Endothelial cell (in vitro differentiated cells): ENCODE results near the gene ABCA1. TPM values are rescaled to one million over a fixed set of nuclear protein-coding genes. Genes with fewer than 3 reads are reported as not detected.

Experiments
- DNase-seq: peaks from one replicate; pipeline ENCODE4 v3.0.0; 2021; ENCODE audit warnings: low spot score
- H3K27ac Mint-ChIP-seq: one replicate; pipeline ENCODE4 v1.8.0; 2021; ENCODE audit warnings: mixed read lengths, inconsistent platforms; ENCODE audit not compliant: unreplicated experiment
- H3K27me3 Mint-ChIP-seq: one replicate; pipeline ENCODE4 v1.8.0; 2021; ENCODE audit warnings: mild to moderate bottlenecking, moderate library complexity, mixed read lengths, inconsistent platforms; ENCODE audit not compliant: unreplicated experiment
- H3K36me3 Mint-ChIP-seq: one replicate; pipeline ENCODE4 v1.8.0; 2021; ENCODE audit warnings: mild to moderate bottlenecking, low read depth, mixed read lengths, inconsistent platforms; ENCODE audit not compliant: unreplicated experiment
- H3K4me1 Mint-ChIP-seq: one replicate; pipeline ENCODE4 v1.8.0; 2021; ENCODE audit warnings: mild to moderate bottlenecking, mixed read lengths, inconsistent platforms; ENCODE audit not compliant: unreplicated experiment
- H3K4me3 Mint-ChIP-seq: one replicate; pipeline ENCODE4 v1.8.0; 2021; ENCODE audit warnings: mild to moderate bottlenecking, mixed read lengths, inconsistent platforms; ENCODE audit not compliant: unreplicated experiment
- H3K9me3 Mint-ChIP-seq: one replicate; pipeline ENCODE4 v1.8.0; 2021; ENCODE audit warnings: mixed read lengths, inconsistent platforms; ENCODE audit not compliant: unreplicated experiment
- total RNA-seq: library from RNA; stranded (reverse); fragmentation: NEBNext Ultra II Directional; extraction: Animal tissue kit (Norgen Biotek cat#: 25700); gene quantifications from one replicate; pipeline ENCODE4 v1.2.1, GENCODE V29; 2021; ENCODE audit not compliant: unreplicated experiment
- TF ChIP-seq, protein P1 (sequence below): fragments of 200-600 bp; sonication (generic); IDR thresholded peaks from one replicate; pipeline ENCODE4 v1.5.0; 2021; ENCODE audit warnings: antibody characterized with exemption; ENCODE audit not compliant: unreplicated experiment

Gene ABCA1
- total RNA-seq, 1 donor from 2014 or later: 171 TPM

DNA sequence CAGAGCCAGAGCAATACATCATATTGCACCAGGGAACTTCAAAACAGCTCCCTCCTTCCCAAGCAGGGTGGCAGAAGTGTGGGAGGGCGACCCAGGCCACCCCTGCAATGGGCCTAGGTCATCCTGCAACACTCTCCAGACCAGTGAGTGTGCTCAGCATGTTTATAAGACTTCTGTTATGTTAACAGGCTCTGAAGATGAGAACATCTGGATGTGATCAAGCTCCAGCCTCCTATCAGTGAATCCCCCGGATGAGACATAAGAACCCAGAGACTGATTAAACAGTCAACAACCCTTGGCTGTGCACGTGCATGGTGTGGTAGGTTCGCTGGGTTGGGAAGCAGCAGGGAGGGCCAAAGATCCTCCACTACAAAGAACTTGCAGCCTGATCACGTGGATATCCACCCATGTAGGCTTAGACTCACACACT is 63.3 kb downstream of the ABCA1 start:
- Mint-ChIP-seq H3K4me1 (peaks cover 34% of the 10 kb centered on the region), H3K27ac (no peak overlapping the region)

DNA sequence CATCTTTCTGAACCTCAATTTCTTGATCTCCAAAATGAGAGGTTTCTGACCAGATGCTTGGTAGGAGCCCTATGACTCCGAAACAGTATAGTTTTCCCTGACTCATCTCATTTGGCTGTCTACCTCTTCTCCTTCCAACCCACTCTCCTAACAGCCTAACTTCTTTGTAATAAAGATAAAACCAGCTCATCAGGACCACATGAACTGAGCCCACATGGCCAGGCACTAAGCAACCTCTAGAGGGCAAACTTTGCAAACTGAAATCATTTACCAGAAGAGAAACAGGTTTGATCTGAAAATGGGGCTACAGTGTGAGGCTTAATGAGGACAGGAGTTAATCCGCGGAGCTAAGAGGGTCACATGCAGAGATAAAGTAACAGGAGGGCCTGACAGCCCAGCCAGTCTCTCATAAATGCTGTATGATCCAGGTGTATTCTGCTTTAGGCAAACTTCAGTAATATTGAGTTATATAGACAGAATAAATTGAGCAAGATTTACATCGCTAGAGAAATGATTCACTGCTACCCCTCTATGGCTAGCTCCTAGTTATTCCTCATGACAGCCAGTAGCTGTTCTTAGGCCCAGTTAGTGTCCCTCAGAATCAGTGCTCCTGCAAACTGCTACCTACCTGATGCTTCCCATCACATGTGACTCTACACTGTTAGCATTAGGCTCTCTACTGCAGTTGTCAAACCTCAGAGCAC is 64.6 kb downstream of the ABCA1 start:
- no peaks in the 10 kb centered on the region for H3K9me3 Mint-ChIP-seq
- H3K36me3 Mint-ChIP-seq: peaks cover 56% of the 10 kb centered on the region
- peaks cover 7% of the 10 kb centered on the region for H3K27me3 Mint-ChIP-seq
- H3K27ac Mint-ChIP-seq: peak overlapping the region; percentile 15
- H3K4me1 Mint-ChIP-seq: peaks cover 23% of the 10 kb centered on the region
- TF ChIP-seq, protein P1, sequence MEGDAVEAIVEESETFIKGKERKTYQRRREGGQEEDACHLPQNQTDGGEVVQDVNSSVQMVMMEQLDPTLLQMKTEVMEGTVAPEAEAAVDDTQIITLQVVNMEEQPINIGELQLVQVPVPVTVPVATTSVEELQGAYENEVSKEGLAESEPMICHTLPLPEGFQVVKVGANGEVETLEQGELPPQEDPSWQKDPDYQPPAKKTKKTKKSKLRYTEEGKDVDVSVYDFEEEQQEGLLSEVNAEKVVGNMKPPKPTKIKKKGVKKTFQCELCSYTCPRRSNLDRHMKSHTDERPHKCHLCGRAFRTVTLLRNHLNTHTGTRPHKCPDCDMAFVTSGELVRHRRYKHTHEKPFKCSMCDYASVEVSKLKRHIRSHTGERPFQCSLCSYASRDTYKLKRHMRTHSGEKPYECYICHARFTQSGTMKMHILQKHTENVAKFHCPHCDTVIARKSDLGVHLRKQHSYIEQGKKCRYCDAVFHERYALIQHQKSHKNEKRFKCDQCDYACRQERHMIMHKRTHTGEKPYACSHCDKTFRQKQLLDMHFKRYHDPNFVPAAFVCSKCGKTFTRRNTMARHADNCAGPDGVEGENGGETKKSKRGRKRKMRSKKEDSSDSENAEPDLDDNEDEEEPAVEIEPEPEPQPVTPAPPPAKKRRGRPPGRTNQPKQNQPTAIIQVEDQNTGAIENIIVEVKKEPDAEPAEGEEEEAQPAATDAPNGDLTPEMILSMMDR: peak; percentile 61
- peak; percentile 45 for DNase-seq
- no peak overlapping the region for H3K4me3 Mint-ChIP-seq

More for the DNA sequence above, 63.3 kb downstream of the ABCA1 start:
- Mint-ChIP-seq H3K27me3 (peaks cover 7% of the 10 kb centered on the region), H3K9me3 (no peaks in the 10 kb centered on the region), H3K4me3 (no peak overlapping the region), H3K36me3 (peaks cover 51% of the 10 kb centered on the region)
- TF ChIP-seq, protein P1: no peak
- no peak for DNase-seq

DNA sequence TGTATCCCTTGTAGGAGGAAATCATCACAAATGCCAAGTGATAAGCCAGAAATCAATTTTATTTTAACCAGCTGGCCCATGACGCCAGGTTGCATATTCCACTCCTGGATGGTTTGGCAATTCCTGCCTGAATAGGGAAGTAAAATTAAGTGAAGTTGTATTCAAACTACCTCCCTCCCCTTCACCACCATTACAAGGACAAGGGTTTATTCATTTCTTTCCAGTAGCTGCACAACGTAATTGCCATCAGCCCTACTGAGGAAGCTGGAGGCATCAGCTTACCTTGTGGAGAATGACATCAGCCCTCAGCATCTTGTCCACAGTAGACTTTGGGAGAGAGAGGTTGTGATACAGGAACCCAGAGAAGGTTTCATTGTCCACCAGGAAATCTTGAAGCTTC is 66.6 kb downstream of the ABCA1 start:
- Mint-ChIP-seq H3K4me1 (peaks cover 17% of the 10 kb centered on the region), H3K4me3 (peak overlapping the region; percentile 37)

DNA sequence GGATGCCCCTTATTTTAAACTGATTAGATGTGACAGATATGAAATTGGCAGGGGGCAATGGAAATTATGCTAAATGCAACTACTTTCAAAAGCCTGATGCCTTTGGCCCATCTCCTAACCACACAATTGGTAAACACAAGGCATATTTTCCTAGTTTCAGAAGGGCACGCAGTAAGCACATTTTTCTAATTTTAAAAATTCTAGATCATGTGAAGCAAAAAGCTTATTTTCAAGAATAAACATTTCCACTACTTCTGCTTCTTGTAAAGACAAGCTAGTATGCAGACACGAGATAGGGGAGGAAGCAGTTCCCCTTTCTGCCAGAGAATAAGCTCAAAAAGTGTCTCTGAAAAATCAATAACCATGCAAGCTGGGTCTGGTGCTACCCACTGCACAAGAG is 67.7 kb downstream of the ABCA1 start:
- H3K4me3 Mint-ChIP-seq: no peak overlapping the region
- TF ChIP-seq, protein P1: no peak
- H3K9me3 Mint-ChIP-seq: no peaks in the 10 kb centered on the region
- peaks cover 13% of the 10 kb centered on the region for H3K4me1 Mint-ChIP-seq
- H3K36me3 Mint-ChIP-seq: peaks cover 63% of the 10 kb centered on the region
- DNase-seq: no peak
- H3K27ac Mint-ChIP-seq: no peak overlapping the region
- peaks cover 4% of the 10 kb centered on the region for H3K27me3 Mint-ChIP-seq

More for the DNA sequence above, 66.6 kb downstream of the ABCA1 start:
- no peak overlapping the region for H3K27ac Mint-ChIP-seq
- peaks cover 4% of the 10 kb centered on the region for H3K27me3 Mint-ChIP-seq
- peaks cover 57% of the 10 kb centered on the region for H3K36me3 Mint-ChIP-seq
- no peak for DNase-seq
- no peaks in the 10 kb centered on the region for H3K9me3 Mint-ChIP-seq
- TF ChIP-seq, protein P1: no peak

DNA sequence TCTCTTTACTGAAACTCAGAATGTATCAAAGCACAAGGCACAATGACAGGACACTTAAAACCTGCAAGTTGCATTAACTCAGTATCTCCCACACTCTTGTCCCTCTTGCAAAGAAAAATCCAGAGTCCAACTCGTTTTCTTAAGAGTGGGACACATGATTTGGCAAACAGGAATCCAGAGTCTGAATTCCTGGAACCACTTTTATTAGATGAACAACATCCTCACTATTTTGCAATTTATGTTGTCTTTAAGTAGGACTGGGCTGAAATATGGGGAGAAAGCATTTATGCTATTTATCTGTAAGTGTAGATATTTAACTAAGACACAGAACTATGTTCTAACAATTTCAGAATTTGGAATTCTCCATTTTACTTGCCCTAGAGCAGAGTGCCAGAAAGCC is 69.1 kb downstream of the ABCA1 start:
- Mint-ChIP-seq H3K27me3 (peaks cover 4% of the 10 kb centered on the region), H3K4me1 (peaks cover 5% of the 10 kb centered on the region), H3K27ac (no peak overlapping the region), H3K36me3 (peaks cover 77% of the 10 kb centered on the region), H3K9me3 (no peaks in the 10 kb centered on the region), H3K4me3 (no peak overlapping the region)
- no peak for DNase-seq
- TF ChIP-seq, protein P1: no peak
